CD4-positive, alpha-beta T cell treated with Interleukin-1 beta for 1 hour (primary cell): ENCODE measurements around the gene AIG1.
"Not testable (repeated sequence)": the region's sequence is repeated elsewhere in the genome, so short reads cannot be mapped to it uniquely, and the experiment has no call there.

Source experiments
- DNase-seq, 2 donors: peaks; one replicate each; pipeline ENCODE4 v3.0.0-alpha.2; 2020 to 2022

The AIG1 gene

GRCh38 chr6:143336446-143337152 lies 275.9 kb downstream of the AIG1 start:
- DNase-seq, result no peak

- peak; percentile 26 to 44 for DNase-seq
Measured at GRCh38 chr6:143337201-143337949, 276.7 kb downstream of the AIG1 start.

GRCh38 chr6:143339223-143339622 lies 278.5 kb downstream of the AIG1 start:
- DNase-seq, result no peak

GRCh38 chr6:143345477-143345876 lies 284.8 kb downstream of the AIG1 start:
- DNase-seq, result not testable (repeated sequence)

- DNase-seq, result no peak
Measured at GRCh38 chr6:143346004-143346403, 285.3 kb downstream of the AIG1 start.

GRCh38 chr6:143348531-143348930 lies 287.8 kb downstream of the AIG1 start:
- DNase-seq, result no peak

- DNase-seq, result no peak
Measured at GRCh38 chr6:143349530-143349929, 288.8 kb downstream of the AIG1 start.

GRCh38 chr6:143356101-143356880 lies 295.6 kb downstream of the AIG1 start:
- no peak for DNase-seq

- no peak for DNase-seq
Measured at GRCh38 chr6:143357152-143357551, 296.5 kb downstream of the AIG1 start.

GRCh38 chr6:143357561-143358255 lies 297.0 kb downstream of the AIG1 start:
- no peak for DNase-seq

GRCh38 chr6:143361536-143362191 lies 301.0 kb downstream of the AIG1 start:
- DNase-seq, result no peak

GRCh38 chr6:143362192-143362558 lies 301.5 kb downstream of the AIG1 start:
- DNase-seq, result no peak

- DNase-seq, result no peak
Measured at GRCh38 chr6:143363299-143363698, 302.6 kb downstream of the AIG1 start.

GRCh38 chr6:143368426-143368825 lies 307.7 kb downstream of the AIG1 start:
- DNase-seq, result no peak

- DNase-seq, result no peak
Measured at GRCh38 chr6:143369971-143370370, 309.3 kb downstream of the AIG1 start.

- DNase-seq, result no peak
Measured at GRCh38 chr6:143370812-143371370, 310.2 kb downstream of the AIG1 start.

GRCh38 chr6:143372199-143372882 lies 311.7 kb downstream of the AIG1 start:
- no peak for DNase-seq

GRCh38 chr6:143374014-143374413 lies 313.3 kb downstream of the AIG1 start:
- no peak for DNase-seq

- no peak for DNase-seq
Measured at GRCh38 chr6:143375022-143375585, 314.4 kb downstream of the AIG1 start.

- no peak for DNase-seq
Measured at GRCh38 chr6:143376375-143376774, 315.7 kb downstream of the AIG1 start.

GRCh38 chr6:143376861-143377260 lies 316.2 kb downstream of the AIG1 start:
- no peak for DNase-seq
